Activated CD4-positive, alpha-beta T cell treated with anti-CD3 and anti-CD28 coated beads, Interleukin-2, amount 10 ng/mL, durations not matched to agents 24 days and 14 days (primary cell): ENCODE measurements around the gene ST3GAL6. TPM values are rescaled to one million over a fixed set of nuclear protein-coding genes. Genes with fewer than 3 reads are reported as not detected.
A peak's percentile ranks its signal among the peaks of the same experiment; 100 is the strongest.

Experiments
- DNase-seq: peaks from one replicate; pipeline ENCODE4 v3.0.0; 2022
- H3K27ac Mint-ChIP-seq: one replicate; pipeline ENCODE4 v1.8.0; 2022; ENCODE audit warnings: mild to moderate bottlenecking, mixed read lengths
- H3K27me3 Mint-ChIP-seq: one replicate; pipeline ENCODE4 v1.8.0; 2022; ENCODE audit warnings: mixed read lengths
- H3K36me3 Mint-ChIP-seq: one replicate; pipeline ENCODE4 v1.8.0; 2022; ENCODE audit warnings: low read depth, mild to moderate bottlenecking, mixed read lengths
- H3K4me1 Mint-ChIP-seq: one replicate; pipeline ENCODE4 v1.8.0; 2021; ENCODE audit warnings: mixed read lengths
- H3K4me3 Mint-ChIP-seq: one replicate; pipeline ENCODE4 v1.8.0; 2022; ENCODE audit warnings: mild to moderate bottlenecking, moderate library complexity, mixed read lengths
- H3K9me3 Mint-ChIP-seq: one replicate; pipeline ENCODE4 v1.8.0; 2021; ENCODE audit warnings: mixed read lengths
- intact Hi-C: fragments of 100-400 bp; cut with micrococcal nuclease; formaldehyde crosslinking; loops from one replicate; pipeline ENCODE4 v1.15.1; 2023
- total RNA-seq: library from RNA; stranded (reverse); gene quantifications from 2 replicates; pipeline ENCODE4 v1.2.3, GENCODE V29; 2022

Gene ST3GAL6
- total RNA-seq, 1 donor from 2014 or later = not detected

GRCh38 chr3:98733053-98733811 is 29.9 kb upstream of the ST3GAL6 start:
- peaks cover 75% of the 10 kb centered on the region for H3K27me3 Mint-ChIP-seq
- H3K9me3 Mint-ChIP-seq = no peaks in the 10 kb centered on the region
- intact Hi-C loops = loop anchor here (5.0 kb wide), 2 partner anchors 79 to 141 kb away; partner anchors contain the start of gene CPOX
- peak; percentile 62 for DNase-seq
- H3K36me3 Mint-ChIP-seq = no peaks in the 10 kb centered on the region
- H3K27ac Mint-ChIP-seq = peak overlapping the region; percentile 66
- peak overlapping the region; percentile 81 for H3K4me3 Mint-ChIP-seq
- peaks cover 15% of the 10 kb centered on the region for H3K4me1 Mint-ChIP-seq

- peaks cover 15% of the 10 kb centered on the region for H3K4me1 Mint-ChIP-seq
- peak overlapping the region; percentile 81 for H3K4me3 Mint-ChIP-seq
- H3K27me3 Mint-ChIP-seq = peaks cover 78% of the 10 kb centered on the region
- intact Hi-C loops = loop anchor here (5.0 kb wide), 2 partner anchors 78 to 142 kb away; partner anchors contain the start of gene CPOX
- H3K36me3 Mint-ChIP-seq = no peaks in the 10 kb centered on the region
- no peak overlapping the region for H3K27ac Mint-ChIP-seq
- DNase-seq = no peak
- no peaks in the 10 kb centered on the region for H3K9me3 Mint-ChIP-seq
Measured at GRCh38 chr3:98733812-98734281, 29.3 kb upstream of the ST3GAL6 start.

GRCh38 chr3:98734306-98734705 is 28.8 kb upstream of the ST3GAL6 start:
- H3K36me3 Mint-ChIP-seq = no peaks in the 10 kb centered on the region
- peak overlapping the region; percentile 81 for H3K4me3 Mint-ChIP-seq
- intact Hi-C loops = loop anchor here (5.0 kb wide), 2 partner anchors 78 to 142 kb away; partner anchors contain the start of gene CPOX
- DNase-seq = no peak
- H3K4me1 Mint-ChIP-seq = peaks cover 15% of the 10 kb centered on the region
- no peaks in the 10 kb centered on the region for H3K9me3 Mint-ChIP-seq
- H3K27me3 Mint-ChIP-seq = peaks cover 81% of the 10 kb centered on the region
- no peak overlapping the region for H3K27ac Mint-ChIP-seq

- Mint-ChIP-seq H3K27ac (no peak overlapping the region), H3K9me3 (no peaks in the 10 kb centered on the region), H3K36me3 (no peaks in the 10 kb centered on the region), H3K4me3 (no peak overlapping the region), H3K4me1 (peaks cover 15% of the 10 kb centered on the region), H3K27me3 (peaks cover 80% of the 10 kb centered on the region)
- intact Hi-C loops = loop anchor here (5.0 kb wide), 2 partner anchors 78 to 142 kb away; partner anchors contain the start of gene CPOX
- no peak for DNase-seq
Measured at GRCh38 chr3:98734735-98735134, 28.4 kb upstream of the ST3GAL6 start.

GRCh38 chr3:98735296-98735695 is 27.8 kb upstream of the ST3GAL6 start:
- peaks cover 78% of the 10 kb centered on the region for H3K27me3 Mint-ChIP-seq
- H3K4me3 Mint-ChIP-seq = no peak overlapping the region
- intact Hi-C loops = no loop called here
- H3K27ac Mint-ChIP-seq = no peak overlapping the region
- peaks cover 15% of the 10 kb centered on the region for H3K4me1 Mint-ChIP-seq
- DNase-seq = no peak
- H3K36me3 Mint-ChIP-seq = no peaks in the 10 kb centered on the region
- no peaks in the 10 kb centered on the region for H3K9me3 Mint-ChIP-seq

- Mint-ChIP-seq H3K36me3 (no peaks in the 10 kb centered on the region), H3K4me1 (peaks cover 15% of the 10 kb centered on the region), H3K9me3 (no peaks in the 10 kb centered on the region), H3K4me3 (no peak overlapping the region), H3K27me3 (peaks cover 76% of the 10 kb centered on the region), H3K27ac (no peak overlapping the region)
- DNase-seq = no peak
- intact Hi-C loops = no loop called here
Measured at GRCh38 chr3:98735761-98736269, 27.3 kb upstream of the ST3GAL6 start.

- Mint-ChIP-seq H3K27ac (no peak overlapping the region), H3K36me3 (no peaks in the 10 kb centered on the region), H3K4me3 (no peak overlapping the region), H3K27me3 (peaks cover 68% of the 10 kb centered on the region), H3K9me3 (no peaks in the 10 kb centered on the region), H3K4me1 (peaks cover 11% of the 10 kb centered on the region)
- intact Hi-C loops = no loop called here
- no peak for DNase-seq
Measured at GRCh38 chr3:98737301-98737700, 25.8 kb upstream of the ST3GAL6 start.

GRCh38 chr3:98739266-98739665 is 23.9 kb upstream of the ST3GAL6 start:
- DNase-seq = no peak
- H3K4me3 Mint-ChIP-seq = no peak overlapping the region
- no peaks in the 10 kb centered on the region for H3K36me3 Mint-ChIP-seq
- no peak overlapping the region for H3K27ac Mint-ChIP-seq
- intact Hi-C loops = no loop called here
- peaks cover 60% of the 10 kb centered on the region for H3K27me3 Mint-ChIP-seq
- no peaks in the 10 kb centered on the region for H3K4me1 Mint-ChIP-seq
- H3K9me3 Mint-ChIP-seq = no peaks in the 10 kb centered on the region

- DNase-seq = no peak
- H3K4me1 Mint-ChIP-seq = no peaks in the 10 kb centered on the region
- H3K27me3 Mint-ChIP-seq = peaks cover 52% of the 10 kb centered on the region
- H3K36me3 Mint-ChIP-seq = no peaks in the 10 kb centered on the region
- H3K9me3 Mint-ChIP-seq = no peaks in the 10 kb centered on the region
- H3K4me3 Mint-ChIP-seq = no peak overlapping the region
- intact Hi-C loops = no loop called here
- H3K27ac Mint-ChIP-seq = no peak overlapping the region
Measured at GRCh38 chr3:98740324-98740723, 22.8 kb upstream of the ST3GAL6 start.

GRCh38 chr3:98741121-98741716 is 21.9 kb upstream of the ST3GAL6 start:
- H3K27ac Mint-ChIP-seq = no peak overlapping the region
- H3K9me3 Mint-ChIP-seq = no peaks in the 10 kb centered on the region
- H3K4me1 Mint-ChIP-seq = no peaks in the 10 kb centered on the region
- intact Hi-C loops = no loop called here
- H3K36me3 Mint-ChIP-seq = no peaks in the 10 kb centered on the region
- peaks cover 49% of the 10 kb centered on the region for H3K27me3 Mint-ChIP-seq
- no peak overlapping the region for H3K4me3 Mint-ChIP-seq
- no peak for DNase-seq

- peaks cover 34% of the 10 kb centered on the region for H3K27me3 Mint-ChIP-seq
Measured at GRCh38 chr3:98743071-98743470, 20.1 kb upstream of the ST3GAL6 start.

GRCh38 chr3:98744283-98744682 is 18.9 kb upstream of the ST3GAL6 start:
- intact Hi-C loops = no loop called here
- Mint-ChIP-seq H3K4me3 (no peak overlapping the region), H3K27me3 (peaks cover 27% of the 10 kb centered on the region), H3K4me1 (no peaks in the 10 kb centered on the region), H3K27ac (no peak overlapping the region), H3K9me3 (no peaks in the 10 kb centered on the region), H3K36me3 (no peaks in the 10 kb centered on the region)
- DNase-seq = no peak

More at GRCh38 chr3:98743071-98743470, 20.1 kb upstream of the ST3GAL6 start:
- no peak for DNase-seq
- Mint-ChIP-seq H3K27ac (no peak overlapping the region), H3K9me3 (no peaks in the 10 kb centered on the region), H3K36me3 (no peaks in the 10 kb centered on the region), H3K4me3 (no peak overlapping the region), H3K4me1 (no peaks in the 10 kb centered on the region)
- intact Hi-C loops = no loop called here

GRCh38 chr3:98745718-98746117 is 17.4 kb upstream of the ST3GAL6 start:
- Mint-ChIP-seq H3K4me3 (no peak overlapping the region), H3K27ac (no peak overlapping the region), H3K36me3 (no peaks in the 10 kb centered on the region), H3K27me3 (peaks cover 21% of the 10 kb centered on the region), H3K9me3 (no peaks in the 10 kb centered on the region), H3K4me1 (no peaks in the 10 kb centered on the region)
- intact Hi-C loops = no loop called here
- DNase-seq = no peak

GRCh38 chr3:98746122-98746521 is 17.0 kb upstream of the ST3GAL6 start:
- no peaks in the 10 kb centered on the region for H3K36me3 Mint-ChIP-seq
- no peak for DNase-seq
- no peaks in the 10 kb centered on the region for H3K9me3 Mint-ChIP-seq
- no peaks in the 10 kb centered on the region for H3K4me1 Mint-ChIP-seq
- peaks cover 21% of the 10 kb centered on the region for H3K27me3 Mint-ChIP-seq
- intact Hi-C loops = no loop called here
- no peak overlapping the region for H3K4me3 Mint-ChIP-seq
- no peak overlapping the region for H3K27ac Mint-ChIP-seq
